Hepatocyte (in vitro differentiated cells): ENCODE results near the gene PDSS2. TPM values are rescaled to one million over a fixed set of nuclear protein-coding genes. Genes with fewer than 3 reads are reported as not detected.
A peak's percentile ranks its signal among the peaks of the same experiment; 100 is the strongest.
"Not testable (repeated sequence)": the region's sequence is repeated elsewhere in the genome, so short reads cannot be mapped to it uniquely, and the experiment has no call there.

Experiments used
- DNase-seq: peaks from one replicate; pipeline ENCODE4 v3.0.0-alpha.2; 2016; ENCODE audit warnings: low spot score
- H2AFZ ChIP-seq: fragments of 200-600 bp; sonication (generic); 2 replicates; pipeline ENCODE4 v1.6.0; 2016; ENCODE audit warnings: antibody characterized with exemption, mild to moderate bottlenecking
- H3K27ac ChIP-seq: fragments of 200-600 bp; sonication (generic); 2 replicates; pipeline ENCODE4 v1.5.1; 2016; ENCODE audit warnings: mild to moderate bottlenecking
- H3K27me3 ChIP-seq: fragments of 200-600 bp; sonication (generic); 2 replicates; pipeline ENCODE4 v1.6.1; 2016
- H3K36me3 ChIP-seq: fragments of 200-600 bp; sonication (generic); replicated peaks from 2 replicates; pipeline ENCODE4 v1.5.1; 2016; ENCODE audit warnings: low read depth; ENCODE audit not compliant: insufficient read depth
- H3K4me1 ChIP-seq: fragments of 200-600 bp; sonication (generic); 2 replicates; pipeline ENCODE4 v1.5.1; 2016; ENCODE audit warnings: mild to moderate bottlenecking, moderate library complexity; ENCODE audit not compliant: insufficient read depth
- H3K4me2 ChIP-seq: fragments of 200-600 bp; sonication (generic); 2 replicates; pipeline ENCODE4 v1.6.0; 2016
- H3K4me3 ChIP-seq: fragments of 200-600 bp; sonication (generic); 2 replicates; pipeline ENCODE4 v1.5.1; 2016; ENCODE audit warnings: mild to moderate bottlenecking
- H3K79me2 ChIP-seq: fragments of 200-600 bp; sonication (generic); 2 replicates; pipeline ENCODE4 v1.6.0; 2017; ENCODE audit warnings: mild to moderate bottlenecking
- H3K9me2 ChIP-seq: fragments of 200-600 bp; sonication (generic); replicated peaks from 2 replicates; pipeline ENCODE4 v1.6.0; 2017; ENCODE audit warnings: mild to moderate bottlenecking; ENCODE audit not compliant: insufficient read depth
- H3K9me3 ChIP-seq: fragments of 200-600 bp; sonication (generic); 2 replicates; pipeline ENCODE4 v1.5.1; 2016; ENCODE audit warnings: low read depth, mild to moderate bottlenecking
- H4K20me1 ChIP-seq: fragments of 200-600 bp; sonication (generic); 2 replicates; pipeline ENCODE4 v1.6.0; 2016; ENCODE audit warnings: mild to moderate bottlenecking; ENCODE audit not compliant: insufficient read depth, poor library complexity, severe bottlenecking
- EZH2 ChIP-seq: fragments of 200-600 bp; sonication (generic); IDR thresholded peaks from 2 replicates; pipeline ENCODE4 v1.6.1; 2016; ENCODE audit warnings: antibody characterized with exemption, mild to moderate bottlenecking, borderline replicate concordance
- EZH2phosphoT487 ChIP-seq: fragments of 200-600 bp; sonication (generic); IDR thresholded peaks from one replicate; pipeline ENCODE4 v1.6.1; 2018; ENCODE audit warnings: antibody characterized with exemption, mild to moderate bottlenecking, low read depth, moderate library complexity; ENCODE audit not compliant: unreplicated experiment, severe bottlenecking
- WGBS: methylation state at CpG from one replicate; pipeline ENCODE4 v1.1.6; 2016; ENCODE audit warnings: low lambda C conversion rate; ENCODE audit errors: missing lambda C conversion rate; 5-methylcytosine and 5-hydroxymethylcytosine counted together
- polyA plus RNA-seq: library from polyadenylated mRNA; unstranded; fragments of >200 nt; fragmentation: Nextera tagmentation; extraction: Ambion mirVana; gene quantifications from 2 replicates; pipeline ENCODE4 v1.2.1, GENCODE V29; 2016
- total RNA-seq: library from RNA; depleted of rRNA; stranded (reverse); fragments of >200 nt; gene quantifications from 2 replicates; pipeline ENCODE4 v1.2.3, GENCODE V29; 2014
- TF ChIP-seq, protein P1 (sequence below): fragments of 200-600 bp; sonication (generic); IDR thresholded peaks from 2 replicates; pipeline ENCODE4 v1.5.1; 2016; ENCODE audit warnings: antibody characterized with exemption, mild to moderate bottlenecking; ENCODE audit not compliant: poor library complexity

Gene PDSS2
- total and polyA plus RNA-seq, 2 experiments from 2014 or later: 15.3 to 18.2 TPM

- DNase-seq: no peak
- Histone ChIP-seq H2AFZ (no peak overlapping the region), H3K27me3 (peaks cover 3% of the 10 kb centered on the region), H3K4me2 (no peak overlapping the region), H3K27ac (no peak overlapping the region), H3K36me3 (no peaks in the 10 kb centered on the region), H4K20me1 (no peaks in the 10 kb centered on the region), H3K9me3 (no peaks in the 10 kb centered on the region), H3K9me2 (no peaks in the 10 kb centered on the region), H3K4me1 (peaks cover 7% of the 10 kb centered on the region), H3K4me3 (no peak overlapping the region), H3K79me2 (no peaks in the 10 kb centered on the region)
- TF ChIP-seq, protein P1, sequence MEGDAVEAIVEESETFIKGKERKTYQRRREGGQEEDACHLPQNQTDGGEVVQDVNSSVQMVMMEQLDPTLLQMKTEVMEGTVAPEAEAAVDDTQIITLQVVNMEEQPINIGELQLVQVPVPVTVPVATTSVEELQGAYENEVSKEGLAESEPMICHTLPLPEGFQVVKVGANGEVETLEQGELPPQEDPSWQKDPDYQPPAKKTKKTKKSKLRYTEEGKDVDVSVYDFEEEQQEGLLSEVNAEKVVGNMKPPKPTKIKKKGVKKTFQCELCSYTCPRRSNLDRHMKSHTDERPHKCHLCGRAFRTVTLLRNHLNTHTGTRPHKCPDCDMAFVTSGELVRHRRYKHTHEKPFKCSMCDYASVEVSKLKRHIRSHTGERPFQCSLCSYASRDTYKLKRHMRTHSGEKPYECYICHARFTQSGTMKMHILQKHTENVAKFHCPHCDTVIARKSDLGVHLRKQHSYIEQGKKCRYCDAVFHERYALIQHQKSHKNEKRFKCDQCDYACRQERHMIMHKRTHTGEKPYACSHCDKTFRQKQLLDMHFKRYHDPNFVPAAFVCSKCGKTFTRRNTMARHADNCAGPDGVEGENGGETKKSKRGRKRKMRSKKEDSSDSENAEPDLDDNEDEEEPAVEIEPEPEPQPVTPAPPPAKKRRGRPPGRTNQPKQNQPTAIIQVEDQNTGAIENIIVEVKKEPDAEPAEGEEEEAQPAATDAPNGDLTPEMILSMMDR: no peak
- TF ChIP-seq EZH2: no peak
- TF ChIP-seq EZH2phosphoT487: no peak
- WGBS: 69% methylated on average over 2 of the region's 2 CpGs
These were observed 340.4 kb downstream of the PDSS2 start for GRCh38 chr6:107118976-107119375.

- not testable (repeated sequence) for H3K9me3 ChIP-seq, H3K27me3 ChIP-seq, H3K4me3 ChIP-seq, H4K20me1 ChIP-seq, H3K36me3 ChIP-seq, DNase-seq, H2AFZ ChIP-seq, H3K27ac ChIP-seq, H3K4me2 ChIP-seq, H3K9me2 ChIP-seq, H3K79me2 ChIP-seq
- WGBS: 89% methylated on average over 9 of the region's 9 CpGs
- peaks cover 11% of the 10 kb centered on the region for H3K4me1 ChIP-seq
These were observed 340.8 kb downstream of the PDSS2 start for GRCh38 chr6:107118540-107118939.

GRCh38 chr6:107116931-107117330, 342.4 kb downstream of the PDSS2 start:
- Histone ChIP-seq H3K27me3 (peaks cover 3% of the 10 kb centered on the region), H3K4me2 (peak overlapping the region; percentile 93), H3K27ac (no peak overlapping the region), H3K4me3 (peak overlapping the region; percentile 78), H3K79me2 (peaks cover 14% of the 10 kb centered on the region), H4K20me1 (no peaks in the 10 kb centered on the region), H3K9me2 (no peaks in the 10 kb centered on the region), H3K4me1 (peaks cover 13% of the 10 kb centered on the region), H3K36me3 (no peaks in the 10 kb centered on the region), H3K9me3 (no peaks in the 10 kb centered on the region), H2AFZ (peak overlapping the region; percentile 79)
- 9% methylated on average over 7 of the region's 7 CpGs for WGBS
- TF ChIP-seq EZH2phosphoT487 (no peak), EZH2 (no peak)
- TF ChIP-seq, protein P1: no peak
- DNase-seq: no peak

GRCh38 chr6:107116328-107116892, 343.0 kb downstream of the PDSS2 start:
- Histone ChIP-seq H3K27ac (peak overlapping the region; percentile 96), H3K4me2 (peak overlapping the region; percentile 93), H3K4me3 (peak overlapping the region; percentile 78), H3K4me1 (peaks cover 13% of the 10 kb centered on the region), H3K27me3 (peaks cover 3% of the 10 kb centered on the region), H4K20me1 (no peaks in the 10 kb centered on the region), H3K79me2 (peaks cover 20% of the 10 kb centered on the region), H3K36me3 (no peaks in the 10 kb centered on the region), H3K9me2 (no peaks in the 10 kb centered on the region), H3K9me3 (no peaks in the 10 kb centered on the region), H2AFZ (peak overlapping the region; percentile 79)
- 2% methylated on average over 15 of the region's 15 CpGs for WGBS
- TF ChIP-seq, protein P1: peak; percentile 13
- no peak for TF ChIP-seq EZH2phosphoT487
- peak; percentile 58 for DNase-seq
